Stimulated activated CD8-positive, alpha-beta memory T cell treated with anti-CD3 and anti-CD28 coated beads, Interleukin-4, amount 100 ng/mL, for 4 hours (primary cell): Measurements from ENCODE around the gene COMMD9.

Source experiments
- DNase-seq, 2 donors: peaks; one replicate each; pipeline ENCODE4 v3.0.0-alpha.2; 2020; ENCODE audit warnings: low read depth in 2 of 2, low spot score in 1 of 2

The COMMD9 gene

GRCh38 chr11:36296884-36297543 is 7.8 kb upstream of the COMMD9 start:
- DNase-seq: no peak

GRCh38 chr11:36295926-36296325 is 6.7 kb upstream of the COMMD9 start, which contains the start of gene PRR5L:
PRR5L (plus strand) TSS chr11:36296288; CDS start chr11:36401122, 104,834 bp downstream.
- DNase-seq: no peak

GRCh38 chr11:36292311-36292722 is 3.1 kb upstream of the COMMD9 start:
- DNase-seq: no peak

- DNase-seq: no peak
Measured at GRCh38 chr11:36288442-36289225, 590 bp downstream of the COMMD9 start.

GRCh38 chr11:36282926-36283325 is 6.3 kb downstream of the COMMD9 start:
- no peak for DNase-seq

GRCh38 chr11:36281850-36282249 is 7.4 kb downstream of the COMMD9 start:
- no peak for DNase-seq

- DNase-seq: no peak
Measured at GRCh38 chr11:36280531-36280930, 8.7 kb downstream of the COMMD9 start.

GRCh38 chr11:36278531-36279282 is 10.5 kb downstream of the COMMD9 start:
- DNase-seq: no peak

GRCh38 chr11:36274414-36274813 is 14.8 kb downstream of the COMMD9 start:
- DNase-seq: no peak

- no peak for DNase-seq
Measured at GRCh38 chr11:36273110-36273509, 16.1 kb downstream of the COMMD9 start.

GRCh38 chr11:36271794-36272407 is 17.3 kb downstream of the COMMD9 start:
- no peak for DNase-seq

- no peak for DNase-seq
Measured at GRCh38 chr11:36270701-36271100, 18.5 kb downstream of the COMMD9 start.

GRCh38 chr11:36268337-36268985 is 20.8 kb downstream of the COMMD9 start:
- DNase-seq: no peak

- no peak for DNase-seq
Measured at GRCh38 chr11:36266767-36267166, 22.5 kb downstream of the COMMD9 start.

- DNase-seq: peak; percentile 3 to 8
Measured at GRCh38 chr11:36265793-36266628, 23.2 kb downstream of the COMMD9 start.

GRCh38 chr11:36264973-36265344 is 24.3 kb downstream of the COMMD9 start:
- DNase-seq: no peak

GRCh38 chr11:36264011-36264972 is 24.9 kb downstream of the COMMD9 start:
- DNase-seq: no peak

- no peak for DNase-seq
Measured at GRCh38 chr11:36261094-36261493, 28.1 kb downstream of the COMMD9 start.
